ENCODE results near the gene DOP1A.

DNA sequence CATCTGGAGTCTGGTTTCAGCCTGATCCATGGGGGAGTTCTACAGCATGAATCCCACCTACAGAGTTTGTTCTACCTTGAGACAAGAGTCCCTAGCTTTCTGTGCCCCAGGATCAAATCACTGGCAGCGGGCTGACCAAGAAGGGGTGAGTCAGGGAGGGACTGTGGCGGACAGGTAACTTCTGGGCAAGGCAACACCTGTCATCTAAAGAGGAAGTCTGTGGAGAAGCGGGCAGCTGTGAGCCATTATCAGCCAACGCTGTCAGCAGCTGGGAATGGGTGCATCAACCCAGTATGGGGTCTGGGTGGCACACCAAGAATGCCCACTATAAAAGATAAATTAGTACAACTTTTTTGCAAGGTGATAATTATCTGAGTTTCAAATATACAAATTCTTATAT is 47.7 kb upstream of the DOP1A start:
- TF ChIP-seq SP1 (IDR thresholded peaks at IDR 0.05) (no peak), BHLHE40 (IDR thresholded peaks at IDR 0.05; ENCODE audit: borderline replicate concordance) (no peak), FOXM1 (IDR thresholded peaks at IDR 0.05; ENCODE audit: borderline replicate concordance) (no peak), SUZ12 (IDR thresholded peaks at IDR 0.05) (no peak), ELF4 (IDR thresholded peaks at IDR 0.05) (no peak), LEF1 (IDR thresholded peaks at IDR 0.05; ENCODE audit: borderline replicate concordance) (no peak), ZNF384 (IDR thresholded peaks at IDR 0.05) (no peak), ARNT (IDR thresholded peaks at IDR 0.05) (no peak), HDGF (IDR thresholded peaks at IDR 0.05; ENCODE audit: borderline replicate concordance) (no peak)
